IPS DF 4.7 (cell line): ENCODE data around the gene INVS.
"Not testable (repeated sequence)": the region's sequence is repeated elsewhere in the genome, so short reads cannot be mapped to it uniquely, and the experiment has no call there.

Experiments
- DNase-seq: peaks from one replicate; pipeline ENCODE4 v3.0.0-alpha.2; 2013; ENCODE audit warnings: low spot score; ENCODE audit errors: extremely low read depth

Gene INVS

DNA sequence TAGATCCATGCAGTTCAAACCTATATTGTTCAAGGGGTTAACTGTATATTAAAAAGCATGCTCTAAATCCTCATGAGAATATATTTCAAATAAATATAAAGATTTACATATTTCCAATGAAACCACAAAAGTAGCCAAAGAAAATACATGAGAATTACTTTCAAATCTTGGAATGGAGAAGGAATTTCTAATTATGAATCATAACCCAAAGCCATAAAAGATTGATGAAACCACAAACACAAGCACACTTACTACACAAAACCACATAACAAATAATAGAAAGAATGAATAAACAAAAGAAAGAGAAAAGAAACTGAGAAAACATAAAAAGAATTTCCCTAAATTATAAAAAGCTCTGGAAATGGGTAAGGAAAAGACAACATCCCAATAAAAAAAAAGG lies 16.3 kb upstream of the INVS start:
- no peak for DNase-seq

- no peak for DNase-seq
Observed at GRCh38 chr9:100083448-100084127, 15.5 kb upstream of the INVS start.

DNA sequence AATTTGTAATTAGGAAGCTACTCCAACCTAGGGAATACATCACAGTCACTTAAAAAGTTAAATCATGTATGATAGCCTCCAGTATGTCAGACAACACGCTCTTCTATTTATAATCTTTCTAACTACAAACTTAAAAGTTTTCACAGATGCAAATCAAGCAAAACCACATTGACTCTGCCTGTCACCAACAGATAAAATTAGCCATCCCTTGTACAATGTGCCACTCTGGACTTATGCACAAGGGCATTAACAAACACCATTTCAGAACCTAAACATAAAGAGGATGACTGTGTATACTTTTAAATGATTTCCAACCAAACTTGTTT lies 15.0 kb upstream of the INVS start:
- DNase-seq: no peak

GRCh38 chr9:100084734-100085133 lies 14.3 kb upstream of the INVS start:
- DNase-seq: no peak

DNA sequence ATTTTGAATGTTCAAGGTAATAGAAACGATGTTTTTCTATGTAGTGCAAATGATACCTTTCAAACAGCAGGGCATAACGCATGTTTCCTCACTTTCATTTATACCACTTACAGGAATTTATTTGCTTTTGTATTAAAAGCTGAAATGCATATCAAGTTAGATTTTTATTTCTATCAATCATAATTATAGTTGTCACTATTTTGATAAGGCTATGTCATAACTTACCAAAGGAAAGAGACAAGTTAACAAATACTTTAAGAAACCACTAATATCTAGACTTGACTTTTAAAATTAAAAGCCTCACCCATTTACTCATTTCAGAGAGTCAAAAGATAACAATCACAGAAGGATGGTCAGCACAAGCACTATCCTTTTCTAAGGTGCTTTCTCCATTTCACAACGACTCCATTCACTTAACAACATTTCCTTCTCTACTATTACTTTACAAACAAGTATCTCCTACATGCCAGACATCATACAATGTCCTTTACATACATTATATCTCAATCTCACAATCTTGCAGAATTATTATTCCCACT lies 12.9 kb upstream of the INVS start:
- no peak for DNase-seq

GRCh38 chr9:100087218-100087617 lies 11.8 kb upstream of the INVS start:
- no peak for DNase-seq

GRCh38 chr9:100088202-100088601 lies 10.8 kb upstream of the INVS start:
- no peak for DNase-seq

DNA sequence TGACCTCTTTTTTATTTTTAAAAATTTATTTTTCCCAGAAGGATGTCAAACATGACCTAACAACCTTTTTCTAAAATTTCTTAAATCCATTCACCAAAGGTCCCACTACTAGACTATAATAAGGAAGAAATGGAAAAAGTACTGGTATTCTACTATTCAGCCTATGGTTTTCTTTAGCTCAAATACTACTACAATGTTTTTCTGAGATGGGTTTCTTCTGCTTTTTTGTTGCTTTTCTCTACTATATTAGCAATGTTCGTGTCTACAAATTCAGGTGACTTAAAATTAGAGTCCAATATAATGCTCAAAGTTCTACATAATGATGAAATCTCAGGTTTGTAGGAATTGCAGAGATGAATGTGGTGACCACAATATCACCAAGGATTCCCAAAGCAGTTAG lies 8.2 kb upstream of the INVS start:
- no peak for DNase-seq

GRCh38 chr9:100091650-100092049 lies 7.4 kb upstream of the INVS start:
- no peak for DNase-seq

GRCh38 chr9:100092066-100092465 lies 7.0 kb upstream of the INVS start:
- no peak for DNase-seq

- not testable (repeated sequence) for DNase-seq
Observed at GRCh38 chr9:100094411-100094810, 4.6 kb upstream of the INVS start.

DNA sequence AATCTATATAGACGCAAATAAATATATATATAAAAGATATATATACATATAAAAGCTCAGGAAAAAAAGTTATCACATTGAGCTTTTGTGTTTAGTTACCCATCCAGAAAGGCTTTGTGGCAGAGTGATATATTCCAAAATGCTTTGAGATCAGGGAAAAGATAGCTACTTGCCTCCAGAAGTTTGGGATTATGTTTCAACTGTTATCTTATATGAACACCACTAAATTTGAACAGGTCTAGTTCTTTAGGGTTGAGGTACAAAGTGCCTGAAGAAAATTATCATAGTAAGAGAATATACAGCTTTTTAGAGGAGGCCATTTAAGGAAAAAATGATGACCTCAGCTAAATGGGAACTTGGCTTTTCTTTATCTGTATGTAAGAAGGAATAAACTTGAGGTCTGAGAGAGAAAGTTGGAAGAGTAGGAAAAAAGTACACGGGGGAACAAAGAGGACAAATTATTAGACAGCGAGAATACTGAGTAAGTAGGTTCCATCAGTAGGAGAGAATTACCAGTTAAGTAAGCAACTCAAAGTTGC lies 2.6 kb upstream of the INVS start:
- DNase-seq: no peak

DNA sequence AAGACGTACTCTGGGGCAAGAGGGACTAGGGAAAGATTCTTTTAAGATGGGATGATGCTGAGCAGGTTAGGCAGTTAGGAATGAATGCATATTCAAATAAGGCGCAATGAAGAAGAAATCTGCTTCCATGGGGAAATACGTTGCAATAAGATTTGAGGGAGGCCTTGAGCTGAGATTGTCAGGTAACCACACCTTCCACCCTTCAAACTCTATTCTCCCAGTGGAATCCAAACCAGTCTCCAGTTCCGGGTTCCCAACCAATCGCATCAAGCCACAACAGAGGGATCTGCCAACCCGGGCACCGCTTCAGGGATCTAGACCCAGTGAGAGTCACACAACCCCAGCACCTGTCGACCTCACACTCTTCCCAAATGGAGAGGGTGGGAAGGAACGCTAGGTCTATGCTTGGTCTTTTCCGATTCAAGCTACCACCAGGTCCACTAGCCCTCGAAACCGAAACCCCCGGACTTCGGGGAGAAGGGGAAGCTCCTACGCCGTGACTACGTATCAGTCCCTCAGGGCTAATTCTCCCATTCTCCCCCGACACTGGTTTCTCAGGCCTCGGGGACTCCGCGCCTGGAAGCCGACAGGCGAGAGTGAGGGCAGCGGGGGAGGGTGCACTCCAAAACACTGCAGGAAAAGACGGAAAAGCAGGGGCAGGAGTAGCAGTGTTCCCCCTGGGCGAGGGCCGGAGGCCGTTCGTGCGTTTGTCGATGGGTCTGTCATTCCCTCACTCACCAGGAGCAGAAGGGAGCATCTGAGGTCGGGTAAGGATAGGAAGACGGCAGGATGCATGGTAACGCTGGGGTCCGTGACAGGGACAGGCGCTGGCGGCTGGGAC lies 777 bp upstream of the INVS start:
- peak; percentile 41 for DNase-seq

- no peak for DNase-seq
Observed at GRCh38 chr9:100099722-100100042, 639 bp downstream of the INVS start.

DNA sequence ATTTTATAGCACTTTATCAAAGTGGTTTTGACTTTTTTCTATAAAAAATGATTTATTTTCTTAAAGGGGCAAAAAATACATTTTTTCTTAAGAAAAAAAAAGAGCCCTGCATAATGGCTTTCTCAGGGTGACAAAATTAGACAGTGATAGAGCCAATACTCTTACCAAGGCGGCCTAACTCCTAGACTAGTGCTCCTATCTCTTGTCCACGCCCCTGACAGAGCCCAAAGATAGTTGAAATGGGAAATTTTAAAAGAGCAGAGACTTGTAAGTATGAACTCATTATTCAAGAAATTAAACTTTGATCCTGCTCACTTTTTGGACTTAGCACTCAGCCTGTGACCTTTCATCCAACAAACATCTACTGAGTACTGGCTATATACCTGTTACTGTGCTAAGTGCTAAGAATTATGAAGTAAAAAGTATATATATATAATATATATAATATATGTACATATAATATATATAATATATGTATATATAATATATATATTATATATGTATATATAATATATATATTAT lies 1.2 kb downstream of the INVS start:
- DNase-seq: no peak

- DNase-seq: no peak
Observed at GRCh38 chr9:100101608-100102007, 2.6 kb downstream of the INVS start.

DNA sequence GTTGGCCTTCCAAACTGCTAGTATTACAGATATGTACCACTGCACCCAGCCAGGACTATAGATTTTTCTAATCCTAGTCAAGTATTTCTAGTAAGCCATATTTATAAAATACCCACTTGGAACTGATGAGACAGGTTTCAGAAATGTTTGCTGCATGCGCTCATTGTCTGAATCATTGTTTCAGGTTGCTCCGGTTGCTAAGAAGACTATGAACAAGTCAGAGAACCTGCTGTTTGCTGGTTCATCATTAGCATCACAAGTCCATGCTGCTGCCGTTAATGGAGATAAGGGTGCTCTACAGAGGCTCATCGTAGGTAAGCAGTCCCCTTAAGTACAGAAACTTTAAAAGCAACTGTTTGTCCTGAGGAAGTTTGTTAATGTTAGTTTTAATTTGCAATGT lies 5.3 kb downstream of the INVS start:
- DNase-seq: no peak

- DNase-seq: no peak
Observed at GRCh38 chr9:100105861-100106260, 6.8 kb downstream of the INVS start.

- no peak for DNase-seq
Observed at GRCh38 chr9:100106616-100107015, 7.6 kb downstream of the INVS start.

DNA sequence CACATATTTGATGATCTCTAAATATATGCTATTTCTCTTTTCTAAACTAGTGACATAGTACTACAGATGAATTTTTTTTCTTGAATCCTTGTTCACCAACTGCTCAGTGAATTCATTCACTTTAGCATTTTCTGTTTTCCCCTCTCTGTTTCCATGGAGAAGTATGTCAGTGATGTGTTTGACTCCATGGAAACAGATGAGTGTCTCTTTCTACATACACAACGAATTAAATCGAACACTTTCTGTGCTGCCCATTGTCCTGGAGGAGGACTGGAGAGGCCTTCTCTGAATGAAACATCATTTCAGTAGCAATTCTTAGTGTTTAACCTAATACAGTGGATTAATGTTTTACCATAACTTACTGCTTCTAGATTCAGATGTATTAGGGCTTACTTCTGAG lies 9.5 kb downstream of the INVS start:
- no peak for DNase-seq

GRCh38 chr9:100111235-100111634 lies 12.2 kb downstream of the INVS start:
- DNase-seq: no peak

DNA sequence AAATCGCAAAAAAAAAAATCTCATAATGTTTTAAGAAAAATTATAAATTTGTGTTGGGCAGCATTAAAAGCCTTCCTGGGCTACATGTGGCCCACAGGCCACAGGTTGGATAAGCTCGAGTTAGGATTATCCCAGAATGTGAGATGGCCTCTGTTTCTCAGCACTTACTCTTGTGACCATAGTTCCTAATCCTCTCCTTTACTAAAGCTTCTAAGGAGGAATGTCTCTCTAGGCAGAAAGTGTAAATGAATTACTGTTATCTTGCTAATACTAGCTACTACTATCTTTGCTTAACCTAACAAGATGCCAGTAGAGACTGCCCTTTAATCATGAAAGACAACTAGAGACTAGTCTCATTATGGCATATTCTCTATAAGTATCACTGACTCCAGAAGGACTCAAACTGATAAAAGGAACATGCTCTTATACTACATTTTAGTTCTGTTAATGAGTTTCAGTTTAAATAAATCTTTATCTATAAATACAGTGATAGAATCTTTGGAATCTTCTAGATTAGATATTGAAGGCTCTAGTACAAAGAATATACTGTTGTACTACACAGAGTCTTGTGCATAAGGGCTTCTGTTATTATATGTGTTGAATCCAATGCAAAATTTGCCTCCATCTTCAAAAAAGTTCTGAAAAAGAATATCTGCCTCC lies 13.8 kb downstream of the INVS start:
- no peak for DNase-seq
